Neural cell (in vitro differentiated cells): ENCODE results near the gene PRR30.

ENCODE experiments used
- EP300 ChIP-seq: fragments of 450-650 bp; conservative IDR thresholded peaks from 2 replicates; pipeline ENCODE4 v1.6.1; 2014; ENCODE audit warnings: antibody characterized with exemption, mild to moderate bottlenecking, moderate library complexity; ENCODE audit not compliant: poor library complexity, severe bottlenecking
- TF ChIP-seq, protein P1 (sequence below): fragments of 450-650 bp; IDR thresholded peaks from 2 replicates; pipeline ENCODE4 v1.5.1; 2014; ENCODE audit warnings: antibody characterized with exemption, mild to moderate bottlenecking, moderate library complexity; ENCODE audit not compliant: poor library complexity, severe bottlenecking
- TF ChIP-seq, protein P2 (sequence below): IDR thresholded peaks from 2 replicates; pipeline ENCODE4 v1.6.1; 2012; ENCODE audit warnings: borderline replicate concordance

DNA sequence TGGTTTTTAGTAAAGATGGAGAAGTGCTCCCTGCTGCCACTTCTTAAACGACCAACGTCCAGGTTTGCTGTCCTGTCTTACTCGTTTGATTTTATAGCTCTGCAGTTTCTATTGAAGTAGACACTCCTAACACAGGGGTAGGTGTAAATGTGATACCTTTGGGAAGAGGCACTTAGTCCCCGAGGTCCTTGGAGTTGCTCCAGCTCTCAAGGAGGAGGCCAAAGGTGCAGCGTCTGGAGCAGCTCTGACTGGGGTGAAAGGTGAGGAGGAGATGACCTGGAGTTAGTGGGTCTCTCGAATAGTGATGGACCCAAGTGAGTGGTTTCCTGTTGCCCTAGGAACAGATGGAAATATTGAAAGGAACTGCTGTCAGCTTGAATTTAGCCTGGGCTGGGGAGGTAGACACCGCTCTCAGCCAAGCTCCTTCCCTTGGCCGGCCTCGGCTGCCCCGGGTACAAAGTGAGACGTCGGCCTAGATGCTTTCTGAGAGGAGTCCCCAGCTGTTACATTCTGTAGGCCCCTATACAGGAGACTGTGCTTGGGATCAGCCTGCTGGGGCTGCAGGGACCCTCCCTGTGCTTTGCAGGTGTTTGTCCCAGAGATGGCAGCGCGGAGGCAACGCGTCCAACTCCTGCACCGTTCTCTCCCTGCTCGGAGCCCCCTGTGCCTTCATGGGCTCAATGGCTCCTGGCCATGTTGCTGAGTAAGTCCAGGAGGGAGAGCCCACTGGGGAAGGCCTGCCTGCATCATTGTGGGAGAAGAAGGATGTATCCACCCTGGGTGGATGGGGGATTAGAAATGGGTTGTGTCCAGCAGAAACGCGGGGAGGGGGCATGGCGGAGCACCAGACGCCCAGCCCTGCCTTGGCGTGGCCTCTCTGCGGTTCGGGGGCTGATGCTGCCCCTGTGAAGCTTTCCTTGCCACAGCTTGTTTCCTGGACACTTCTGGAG is 47.2 kb downstream of the PRR30 start:
- TF ChIP-seq, protein P1, sequence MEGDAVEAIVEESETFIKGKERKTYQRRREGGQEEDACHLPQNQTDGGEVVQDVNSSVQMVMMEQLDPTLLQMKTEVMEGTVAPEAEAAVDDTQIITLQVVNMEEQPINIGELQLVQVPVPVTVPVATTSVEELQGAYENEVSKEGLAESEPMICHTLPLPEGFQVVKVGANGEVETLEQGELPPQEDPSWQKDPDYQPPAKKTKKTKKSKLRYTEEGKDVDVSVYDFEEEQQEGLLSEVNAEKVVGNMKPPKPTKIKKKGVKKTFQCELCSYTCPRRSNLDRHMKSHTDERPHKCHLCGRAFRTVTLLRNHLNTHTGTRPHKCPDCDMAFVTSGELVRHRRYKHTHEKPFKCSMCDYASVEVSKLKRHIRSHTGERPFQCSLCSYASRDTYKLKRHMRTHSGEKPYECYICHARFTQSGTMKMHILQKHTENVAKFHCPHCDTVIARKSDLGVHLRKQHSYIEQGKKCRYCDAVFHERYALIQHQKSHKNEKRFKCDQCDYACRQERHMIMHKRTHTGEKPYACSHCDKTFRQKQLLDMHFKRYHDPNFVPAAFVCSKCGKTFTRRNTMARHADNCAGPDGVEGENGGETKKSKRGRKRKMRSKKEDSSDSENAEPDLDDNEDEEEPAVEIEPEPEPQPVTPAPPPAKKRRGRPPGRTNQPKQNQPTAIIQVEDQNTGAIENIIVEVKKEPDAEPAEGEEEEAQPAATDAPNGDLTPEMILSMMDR = no peak
- TF ChIP-seq EP300 = no peak
- TF ChIP-seq, protein P2, sequence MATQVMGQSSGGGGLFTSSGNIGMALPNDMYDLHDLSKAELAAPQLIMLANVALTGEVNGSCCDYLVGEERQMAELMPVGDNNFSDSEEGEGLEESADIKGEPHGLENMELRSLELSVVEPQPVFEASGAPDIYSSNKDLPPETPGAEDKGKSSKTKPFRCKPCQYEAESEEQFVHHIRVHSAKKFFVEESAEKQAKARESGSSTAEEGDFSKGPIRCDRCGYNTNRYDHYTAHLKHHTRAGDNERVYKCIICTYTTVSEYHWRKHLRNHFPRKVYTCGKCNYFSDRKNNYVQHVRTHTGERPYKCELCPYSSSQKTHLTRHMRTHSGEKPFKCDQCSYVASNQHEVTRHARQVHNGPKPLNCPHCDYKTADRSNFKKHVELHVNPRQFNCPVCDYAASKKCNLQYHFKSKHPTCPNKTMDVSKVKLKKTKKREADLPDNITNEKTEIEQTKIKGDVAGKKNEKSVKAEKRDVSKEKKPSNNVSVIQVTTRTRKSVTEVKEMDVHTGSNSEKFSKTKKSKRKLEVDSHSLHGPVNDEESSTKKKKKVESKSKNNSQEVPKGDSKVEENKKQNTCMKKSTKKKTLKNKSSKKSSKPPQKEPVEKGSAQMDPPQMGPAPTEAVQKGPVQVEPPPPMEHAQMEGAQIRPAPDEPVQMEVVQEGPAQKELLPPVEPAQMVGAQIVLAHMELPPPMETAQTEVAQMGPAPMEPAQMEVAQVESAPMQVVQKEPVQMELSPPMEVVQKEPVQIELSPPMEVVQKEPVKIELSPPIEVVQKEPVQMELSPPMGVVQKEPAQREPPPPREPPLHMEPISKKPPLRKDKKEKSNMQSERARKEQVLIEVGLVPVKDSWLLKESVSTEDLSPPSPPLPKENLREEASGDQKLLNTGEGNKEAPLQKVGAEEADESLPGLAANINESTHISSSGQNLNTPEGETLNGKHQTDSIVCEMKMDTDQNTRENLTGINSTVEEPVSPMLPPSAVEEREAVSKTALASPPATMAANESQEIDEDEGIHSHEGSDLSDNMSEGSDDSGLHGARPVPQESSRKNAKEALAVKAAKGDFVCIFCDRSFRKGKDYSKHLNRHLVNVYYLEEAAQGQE = no peak
